ENCODE results near the gene ALX3. TPM values are rescaled to one million over a fixed set of nuclear protein-coding genes. Genes with fewer than 3 reads are reported as not detected.

Gene ALX3
- total and polyA plus RNA-seq, 2 of the 8 experiments (the other 6 are each of a cell fraction or from before 2014, with no cell fraction given): 0.20 TPM; not detected in 1

GRCh38 chr1:110069404-110070281 is 829 bp downstream of the ALX3 start:
- Histone ChIP-seq H3K79me2 (ENCODE audit: control insufficient read depth in 1 of 2, insufficient read depth in 2 of 2, low read length in 2 of 2) (no peaks in the 10 kb centered on the region), H2BK120ac (replicated peaks; ENCODE audit: low read depth, low read length) (no peak overlapping the region), H3K56ac (replicated peaks; ENCODE audit: insufficient read length, low read depth, low read length) (no peak overlapping the region), H4K5ac (ENCODE audit: insufficient read length, low read depth, low read length) (no peak overlapping the region), H3K4me3 (ENCODE audit: extremely low read depth in 1 of 4, insufficient read depth in 2 of 4, low read depth in 3 of 4, low read length in 4 of 4) (peak overlapping the region; percentile 9 to 56 (median 26); a peak in 6 of 8 replicates), H3K18ac (ENCODE audit: extremely low read depth, low read length) (peak overlapping the region; percentile 38; the same call in 1 of the 2 replicates), H3K4me2 (ENCODE audit: insufficient read depth in 1 of 2, low read depth in 2 of 2, low read length in 2 of 2) (peak overlapping the region; percentile 62 to 71), H3K4ac (replicated peaks; ENCODE audit: insufficient read length, low read depth, low read length) (no peak overlapping the region), H2BK5ac (ENCODE audit: low read depth, low read length) (no peak overlapping the region), H3K9me3 (ENCODE audit: insufficient read depth in 2 of 2, low read depth in 1 of 2, low read length in 1 of 2) (no peaks in the 10 kb centered on the region; a peak in 1 of 4 replicates), H2AK5ac (ENCODE audit: low read depth, low read length) (no peak overlapping the region), H3K36me3 (ENCODE audit: control insufficient read depth in 2 of 4, insufficient read depth in 4 of 4, low read length in 3 of 4) (peaks cover 0 to 8% (median 0%) of the 10 kb centered on the region in 4 experiments; a peak in 3 of 8 replicates), H2BK20ac (ENCODE audit: low read length) (peak overlapping the region; percentile 61; the same call in 1 of the 2 replicates), H3K23me2 (ENCODE audit: low read depth, low read length) (peaks cover 7% of the 10 kb centered on the region; the same call in 1 of the 2 replicates), H3K79me1 (ENCODE audit: low read depth, low read length) (no peaks in the 10 kb centered on the region), H2AFZ (ENCODE audit: low read length) (no peak overlapping the region), H2BK12ac (ENCODE audit: low read depth, low read length) (no peak overlapping the region), H3K4me1 (replicated peaks in 1 of 4; ENCODE audit: control insufficient read depth in 3 of 4, insufficient read depth in 4 of 4, low read length in 3 of 4) (peaks cover 3 to 31% (median 15%) of the 10 kb centered on the region in 4 experiments; a peak in 6 of 7 replicates), H3K27ac (ENCODE audit: low read depth, low read length) (no peak overlapping the region), H3K14ac (ENCODE audit: insufficient read length) (no peak overlapping the region), H4K20me1 (replicated peaks in 1 of 2; ENCODE audit: control insufficient read depth in 1 of 2, insufficient read depth in 2 of 2, low read length in 2 of 2) (peaks cover 7 to 10% of the 10 kb centered on the region in 2 experiments), H3K27me3 (replicated peaks in 1 of 4; ENCODE audit: control insufficient read depth in 3 of 4, extremely low read depth in 1 of 4, insufficient read depth in 3 of 4, low read length in 3 of 4) (peaks cover 66 to 99% (median 87%) of the 10 kb centered on the region in 4 experiments), H3K9ac (replicated peaks in 1 of 4; ENCODE audit: extremely low read depth in 1 of 4, low read depth in 3 of 4, low read length in 3 of 4) (no peak overlapping the region), H4K91ac (replicated peaks; ENCODE audit: insufficient read length, low read length) (no peak overlapping the region), H3K23ac (ENCODE audit: insufficient read length) (no peak overlapping the region), H2BK15ac (ENCODE audit: low read length) (peak overlapping the region; percentile 46; the same call in 1 of the 2 replicates), H4K8ac (ENCODE audit: extremely low read depth, insufficient read depth, low read length) (peak overlapping the region; percentile 51; the same call in 1 of the 2 replicates)
- POLR2A ChIA-PET (ENCODE audit: partially characterized antibody): interaction anchor here (0.9 to 2.5 kb wide), 6 partner anchors 10 to 28 kb away, joined by 3 to 11 read pairs (median 5); no protein-coding TSS in a partner anchor
- FAIRE-seq: no peak
- DNase-seq (ENCODE audit: low read depth in 1 of 2, low spot score in 2 of 2): peak in 1 of 2 experiments; percentile 76
- TF ChIP-seq RNF2 (IDR thresholded peaks at IDR 0.05; ENCODE audit: borderline replicate concordance, low read depth, low read length, missing control alignments, poor library complexity, severe bottlenecking) (peak; percentile 93), KDM1A (IDR thresholded peaks at IDR 0.05; ENCODE audit: borderline replicate concordance, low read length) (peak; percentile 64; the same call in 1 of the 2 replicates), SUZ12 (IDR thresholded peaks at IDR 0.05; ENCODE audit: low read length) (peak; percentile 100), RXRA (IDR thresholded peaks at IDR 0.05; ENCODE audit: insufficient read depth, low read depth, low read length) (no peak), JUN (IDR thresholded peaks at IDR 0.05; ENCODE audit: low read depth, low read length) (no peak), EZH2 (IDR thresholded peaks at IDR 0.05; ENCODE audit: low read depth, low read length, severe bottlenecking) (peak; percentile 100), SIRT6 (IDR thresholded peaks at IDR 0.05; ENCODE audit: low read length) (no peak)
- CTCF ChIA-PET (ENCODE audit: partially characterized antibody): interaction anchor here (1.1 to 52.4 kb wide), 3 partner anchors 15 to 290 kb away, joined by 3 to 1450 read pairs (median 1450); partner anchors contain the start of genes ALX3 and STRIP1
- 3% methylated on average over 54 of the region's 64 CpGs; no CpG with 5 or more reads in 1 of the 2 experiments for WGBS, 2 experiments (ENCODE audit: extremely low coverage in 1 of 2, insufficient coverage in 1 of 2, insufficient read length in 1 of 2, insufficient replicate concordance in 2 of 2, low coverage in 1 of 2, low lambda C conversion rate in 2 of 2, missing lambda C conversion rate in 1 of 2)

All from H1 (cell line).